Measurements from ENCODE around the gene ST8SIA2. TPM values are rescaled to one million over a fixed set of nuclear protein-coding genes. Genes with fewer than 3 reads are reported as not detected.

ST8SIA2 gene
- total and polyA plus RNA-seq, 4 donors = not detected

DNA sequence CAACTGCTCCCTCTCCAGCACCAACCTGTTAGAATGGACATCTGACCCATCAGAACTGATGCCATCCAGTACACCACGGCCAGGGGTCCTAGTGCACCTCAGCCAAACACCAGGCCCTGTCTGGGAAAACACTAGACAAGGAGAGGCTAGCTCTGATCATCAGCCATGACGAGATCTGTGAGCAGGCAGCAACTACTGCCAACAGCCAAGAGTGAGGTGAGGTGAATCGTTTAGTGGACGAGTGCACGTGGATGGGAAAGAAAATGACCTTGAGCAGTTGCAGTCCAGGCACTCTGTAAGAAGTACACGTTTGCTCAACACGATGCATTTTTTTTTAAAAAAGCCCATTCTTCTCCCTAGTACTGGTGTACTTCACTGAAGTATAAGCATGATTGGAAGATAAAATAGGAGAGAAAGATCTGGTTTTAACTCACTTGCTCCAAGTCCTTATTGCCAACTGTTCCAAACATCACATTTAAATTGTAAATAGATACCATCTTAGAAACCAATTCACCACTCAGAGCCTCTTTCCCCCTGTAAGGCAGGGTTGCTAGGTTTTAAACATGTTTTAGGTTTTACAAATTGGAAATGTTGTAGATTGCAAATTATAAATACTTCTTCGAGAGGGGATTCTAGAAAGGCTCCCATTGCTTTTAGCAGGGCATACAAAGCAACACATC, 5.7 kb downstream of the ST8SIA2 start:
- no peak for DNase-seq (ENCODE audit: low spot score)
- TF ChIP-seq GABPA (IDR thresholded peaks at IDR 0.05 in 1 of 2, conservative IDR thresholded peaks at IDR 0.05 in 1 of 2) (no peak), NR2F2 (IDR thresholded peaks at IDR 0.05) (no peak), YY1 (IDR thresholded peaks at IDR 0.05) (no peak)

GRCh38 chr15:92400573-92400972, 6.9 kb downstream of the ST8SIA2 start:
- 51% methylated on average over 8 of the region's 8 CpGs for WGBS
- no peak for DNase-seq (ENCODE audit: low spot score)
- H3K4me3 ChIP-seq (ENCODE audit: low read depth in 1 of 3, low read length in 3 of 3) = no peak overlapping the region
- no peaks in the 10 kb centered on the region for H3K36me3 ChIP-seq (ENCODE audit: control insufficient read depth in 4 of 4, insufficient read depth in 3 of 4, low read depth in 1 of 4, low read length in 3 of 4)
- no peaks in the 10 kb centered on the region for H3K9me3 ChIP-seq (ENCODE audit: control insufficient read depth in 4 of 4, low read length in 3 of 4)
- H3K27me3 ChIP-seq (ENCODE audit: control insufficient read depth in 4 of 4, insufficient read depth in 4 of 4, low read length in 3 of 4) = peaks cover 3 to 12% (median 7%) of the 10 kb centered on the region in 4 donors
- no peaks in the 10 kb centered on the region for H3K4me1 ChIP-seq (ENCODE audit: control insufficient read depth in 4 of 4, insufficient read depth in 4 of 4, low read length in 3 of 4)
- H3K27ac ChIP-seq (ENCODE audit: low read depth in 1 of 2, low read length in 2 of 2) = no peak overlapping the region
- no peak for TF ChIP-seq RXRA (IDR thresholded peaks at IDR 0.05)
- no peak for TF ChIP-seq MAX (IDR thresholded peaks at IDR 0.05)
- TF ChIP-seq EGR1 (IDR thresholded peaks at IDR 0.05; ENCODE audit: low read depth in 2 of 2) = no peak
- no peak for TF ChIP-seq HNF4A (conservative IDR thresholded peaks at IDR 0.05)
- TF ChIP-seq RAD21 (IDR thresholded peaks at IDR 0.05) = no peak
- no peak for TF ChIP-seq YY1 (IDR thresholded peaks at IDR 0.05)
- no peak for TF ChIP-seq CTCF (IDR thresholded peaks at IDR 0.05; ENCODE audit: low read depth, low read length, missing input control)
- no peak for TF ChIP-seq FOXA2 (IDR thresholded peaks at IDR 0.05)
- TF ChIP-seq, protein P1, sequence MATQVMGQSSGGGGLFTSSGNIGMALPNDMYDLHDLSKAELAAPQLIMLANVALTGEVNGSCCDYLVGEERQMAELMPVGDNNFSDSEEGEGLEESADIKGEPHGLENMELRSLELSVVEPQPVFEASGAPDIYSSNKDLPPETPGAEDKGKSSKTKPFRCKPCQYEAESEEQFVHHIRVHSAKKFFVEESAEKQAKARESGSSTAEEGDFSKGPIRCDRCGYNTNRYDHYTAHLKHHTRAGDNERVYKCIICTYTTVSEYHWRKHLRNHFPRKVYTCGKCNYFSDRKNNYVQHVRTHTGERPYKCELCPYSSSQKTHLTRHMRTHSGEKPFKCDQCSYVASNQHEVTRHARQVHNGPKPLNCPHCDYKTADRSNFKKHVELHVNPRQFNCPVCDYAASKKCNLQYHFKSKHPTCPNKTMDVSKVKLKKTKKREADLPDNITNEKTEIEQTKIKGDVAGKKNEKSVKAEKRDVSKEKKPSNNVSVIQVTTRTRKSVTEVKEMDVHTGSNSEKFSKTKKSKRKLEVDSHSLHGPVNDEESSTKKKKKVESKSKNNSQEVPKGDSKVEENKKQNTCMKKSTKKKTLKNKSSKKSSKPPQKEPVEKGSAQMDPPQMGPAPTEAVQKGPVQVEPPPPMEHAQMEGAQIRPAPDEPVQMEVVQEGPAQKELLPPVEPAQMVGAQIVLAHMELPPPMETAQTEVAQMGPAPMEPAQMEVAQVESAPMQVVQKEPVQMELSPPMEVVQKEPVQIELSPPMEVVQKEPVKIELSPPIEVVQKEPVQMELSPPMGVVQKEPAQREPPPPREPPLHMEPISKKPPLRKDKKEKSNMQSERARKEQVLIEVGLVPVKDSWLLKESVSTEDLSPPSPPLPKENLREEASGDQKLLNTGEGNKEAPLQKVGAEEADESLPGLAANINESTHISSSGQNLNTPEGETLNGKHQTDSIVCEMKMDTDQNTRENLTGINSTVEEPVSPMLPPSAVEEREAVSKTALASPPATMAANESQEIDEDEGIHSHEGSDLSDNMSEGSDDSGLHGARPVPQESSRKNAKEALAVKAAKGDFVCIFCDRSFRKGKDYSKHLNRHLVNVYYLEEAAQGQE (IDR thresholded peaks at IDR 0.05) = no peak
- TF ChIP-seq TAF1 (conservative IDR thresholded peaks at IDR 0.05) = no peak
- TF ChIP-seq ZBTB33 (IDR thresholded peaks at IDR 0.05) = no peak
- TF ChIP-seq SP1 (IDR thresholded peaks at IDR 0.05) = no peak
- no peak for TF ChIP-seq FOXA1 (IDR thresholded peaks at IDR 0.05)
- TF ChIP-seq GABPA (IDR thresholded peaks at IDR 0.05 in 1 of 2, conservative IDR thresholded peaks at IDR 0.05 in 1 of 2) = no peak
- TF ChIP-seq NR2F2 (IDR thresholded peaks at IDR 0.05) = no peak
- TF ChIP-seq, protein P2, sequence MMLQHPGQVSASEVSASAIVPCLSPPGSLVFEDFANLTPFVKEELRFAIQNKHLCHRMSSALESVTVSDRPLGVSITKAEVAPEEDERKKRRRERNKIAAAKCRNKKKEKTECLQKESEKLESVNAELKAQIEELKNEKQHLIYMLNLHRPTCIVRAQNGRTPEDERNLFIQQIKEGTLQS (IDR thresholded peaks at IDR 0.05) = no peak
- no peak for TF ChIP-seq HNF4G (IDR thresholded peaks at IDR 0.05)
- no peak for TF ChIP-seq JUND (IDR thresholded peaks at IDR 0.05)
- no peak overlapping the region for H3K9ac ChIP-seq (ENCODE audit: low read depth in 1 of 2, low read length in 2 of 2)

More for the DNA sequence above, 5.7 kb downstream of the ST8SIA2 start:
- H3K4me1 ChIP-seq (ENCODE audit: control insufficient read depth in 4 of 4, insufficient read depth in 4 of 4, low read length in 3 of 4) = peaks cover 0 to 4% (median 0%) of the 10 kb centered on the region in 4 donors
- no peaks in the 10 kb centered on the region for H3K9me3 ChIP-seq (ENCODE audit: control insufficient read depth in 4 of 4, low read length in 3 of 4)
- no peak overlapping the region for H3K27ac ChIP-seq (ENCODE audit: low read depth in 1 of 2, low read length in 2 of 2)
- H3K36me3 ChIP-seq (ENCODE audit: control insufficient read depth in 4 of 4, insufficient read depth in 3 of 4, low read depth in 1 of 4, low read length in 3 of 4) = no peaks in the 10 kb centered on the region
- 61% methylated on average over 8 of the region's 8 CpGs for WGBS
- H3K27me3 ChIP-seq (ENCODE audit: control insufficient read depth in 4 of 4, insufficient read depth in 4 of 4, low read length in 3 of 4) = peaks cover 4 to 14% (median 10%) of the 10 kb centered on the region in 4 donors
- no peak overlapping the region for H3K9ac ChIP-seq (ENCODE audit: low read depth in 1 of 2, low read length in 2 of 2)
- H3K4me3 ChIP-seq (ENCODE audit: low read depth in 1 of 3, low read length in 3 of 3) = no peak overlapping the region
